PFSK-1 (cell line): ENCODE results near the gene PFKFB3.

Experiments used
- FOXP2 ChIP-seq: optimal IDR thresholded peaks from 2 replicates; pipeline ENCODE3; 2011; ENCODE audit warnings: borderline replicate concordance, control low read depth, inconsistent platforms; ENCODE audit not compliant: insufficient read depth; ENCODE audit errors: extremely low read length, extremely low read depth
- POLR2AphosphoS5 ChIP-seq: IDR thresholded peaks from 2 replicates; pipeline ENCODE4 v1.6.1; 2012; ENCODE audit warnings: low read depth, mild to moderate bottlenecking, control low read depth, low read length, moderate library complexity
- REST ChIP-seq, 2 experiments: IDR thresholded peaks; 2 replicates each; pipeline versions ENCODE4 v1.6.1 to v1.8.0; 2011 to 2012; ENCODE audit warnings: low read depth in 2 of 2, low read length in 2 of 2, control low read depth in 1 of 2, inconsistent platforms in 1 of 2, mild to moderate bottlenecking in 1 of 2, moderate library complexity in 1 of 2; ENCODE audit not compliant: insufficient read depth in 1 of 2
- SIN3A ChIP-seq: IDR thresholded peaks from 2 replicates; pipeline ENCODE4 v1.6.1; 2012; ENCODE audit warnings: mild to moderate bottlenecking, low read length, moderate library complexity, borderline replicate concordance; ENCODE audit not compliant: insufficient read depth
- TAF1 ChIP-seq: IDR thresholded peaks from 2 replicates; pipeline ENCODE4 v1.6.1; 2012; ENCODE audit warnings: low read length, control low read depth, borderline replicate concordance; ENCODE audit not compliant: insufficient read depth

PFKFB3 gene

GRCh38 chr10:6185039-6185716, 17.6 kb upstream of the PFKFB3 start:
- no peak for TF ChIP-seq FOXP2
- TF ChIP-seq TAF1: no peak
- TF ChIP-seq SIN3A: no peak

DNA sequence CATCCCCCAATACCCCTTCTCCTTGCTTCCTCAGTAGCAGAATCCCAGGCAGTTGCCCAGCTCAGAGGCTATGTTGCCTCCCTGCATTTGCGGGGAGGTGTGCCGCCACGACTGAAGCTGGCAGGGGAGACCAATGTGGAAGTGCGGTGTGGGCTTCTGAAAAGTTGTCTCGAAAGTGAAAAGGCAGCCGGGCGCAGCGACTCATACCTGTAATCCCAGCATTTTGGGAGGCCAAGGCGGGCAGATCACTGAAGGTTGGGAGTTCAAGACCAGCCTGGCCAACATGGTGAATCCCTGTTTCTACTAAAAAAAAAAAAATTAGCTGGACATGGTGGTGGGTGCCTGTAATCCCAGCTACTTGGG, 15.9 kb upstream of the PFKFB3 start:
- TF ChIP-seq SIN3A (no peak), FOXP2 (no peak), POLR2AphosphoS5 (no peak), REST (IDR thresholded peaks at IDR 0.05; ENCODE audit: insufficient read depth in 1 of 2, low read depth in 2 of 2, low read length in 2 of 2) (no peak), TAF1 (no peak)

GRCh38 chr10:6187278-6187677, 15.5 kb upstream of the PFKFB3 start:
- TF ChIP-seq REST (IDR thresholded peaks at IDR 0.05; ENCODE audit: insufficient read depth in 1 of 2, low read depth in 2 of 2, low read length in 2 of 2) (no peak), POLR2AphosphoS5 (no peak), SIN3A (no peak), TAF1 (no peak), FOXP2 (no peak)

DNA sequence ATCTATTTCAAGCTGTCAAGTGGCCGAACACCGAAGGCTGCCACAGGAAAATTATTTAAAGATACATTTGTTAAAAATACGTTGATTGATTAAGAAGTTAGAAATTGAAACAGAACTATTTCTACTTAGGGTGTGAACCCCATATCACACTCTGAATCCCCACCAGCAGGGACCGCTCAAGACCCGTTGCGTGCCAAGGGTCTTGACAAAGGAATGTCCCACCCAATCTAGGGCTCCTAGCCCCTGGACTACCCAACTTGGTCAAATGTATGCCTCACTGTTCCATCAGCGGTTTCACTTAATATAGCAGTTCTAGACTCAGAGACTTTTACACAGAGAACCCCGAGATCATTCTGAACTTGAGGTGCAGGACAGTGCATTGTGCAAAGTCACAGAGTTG, 11.6 kb upstream of the PFKFB3 start:
- TF ChIP-seq POLR2AphosphoS5: no peak
- no peak for TF ChIP-seq TAF1
- no peak for TF ChIP-seq REST (IDR thresholded peaks at IDR 0.05; ENCODE audit: insufficient read depth in 1 of 2, low read depth in 2 of 2, low read length in 2 of 2)
- no peak for TF ChIP-seq SIN3A
- TF ChIP-seq FOXP2: no peak

DNA sequence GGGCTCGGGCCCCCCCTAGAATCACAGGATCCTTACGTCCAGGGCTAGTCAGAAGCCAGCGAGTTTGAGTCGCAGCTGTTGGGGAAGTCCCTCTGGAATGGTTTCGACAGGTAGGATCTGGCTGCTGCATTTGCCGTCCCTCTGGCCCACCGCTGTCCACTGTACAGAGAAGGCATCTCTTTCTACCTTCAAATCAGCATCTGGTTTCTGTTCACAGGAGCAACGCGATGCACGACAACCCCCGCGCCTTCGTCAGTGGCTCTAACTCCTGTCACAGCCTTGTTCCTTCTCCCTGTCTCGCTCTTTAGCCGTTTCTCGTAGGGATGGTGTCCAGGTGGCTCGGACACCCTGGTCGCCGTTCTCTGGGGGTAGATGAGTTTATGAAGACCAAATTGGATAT, 11.2 kb upstream of the PFKFB3 start:
- TF ChIP-seq FOXP2 (no peak), POLR2AphosphoS5 (no peak), TAF1 (no peak), SIN3A (no peak), REST (IDR thresholded peaks at IDR 0.05; ENCODE audit: insufficient read depth in 1 of 2, low read depth in 2 of 2, low read length in 2 of 2) (no peak)
